ENCODE data around the gene VPS13D.
"Not testable (repeated sequence)": the region's sequence is repeated elsewhere in the genome, so short reads cannot be mapped to it uniquely, and the experiment has no call there.

Gene VPS13D

DNA sequence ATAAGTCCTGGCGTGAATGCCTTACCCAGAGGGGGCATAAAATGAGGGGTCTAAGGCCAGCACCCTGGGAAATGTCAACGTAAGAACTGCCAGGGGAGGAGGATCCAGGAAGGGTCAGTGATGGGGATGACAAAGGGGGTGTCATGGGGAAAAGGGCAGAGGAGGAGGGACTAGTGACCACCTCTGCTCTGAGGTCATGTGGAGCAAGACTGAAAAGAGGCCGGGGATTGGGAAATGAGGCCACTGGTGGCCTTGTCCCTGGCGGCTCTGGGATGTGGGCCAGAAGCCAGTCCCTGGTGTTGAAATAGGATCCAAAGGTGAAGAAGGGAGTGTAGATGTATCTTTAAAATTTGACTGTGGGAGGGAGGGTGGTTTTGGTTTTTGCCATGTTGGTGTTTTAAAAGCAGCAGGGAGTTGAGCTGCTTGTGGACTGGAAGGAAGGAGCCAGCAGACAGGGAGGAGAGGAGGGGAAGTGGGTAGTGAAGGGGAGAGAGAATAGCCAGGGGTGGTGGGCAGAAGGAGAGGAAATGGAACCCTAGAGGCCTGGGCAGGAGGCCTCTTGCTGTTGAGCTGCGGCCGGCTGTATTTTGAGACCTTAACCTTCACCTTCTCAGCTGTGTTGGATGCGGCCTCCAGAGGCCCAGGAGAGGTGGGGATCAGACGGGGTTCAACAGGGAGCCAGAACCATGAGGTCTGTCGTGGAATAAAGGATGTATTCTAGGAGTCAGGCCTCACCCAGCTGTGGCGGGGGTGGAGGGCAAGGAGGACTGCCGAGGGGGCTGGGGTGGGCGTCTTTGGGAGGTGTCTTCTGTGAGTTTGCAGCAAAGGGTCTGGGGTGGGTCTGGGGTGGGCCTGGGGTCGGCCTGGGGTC lies 295.7 kb downstream of the VPS13D start:
- DNase-seq: no peak

DNA sequence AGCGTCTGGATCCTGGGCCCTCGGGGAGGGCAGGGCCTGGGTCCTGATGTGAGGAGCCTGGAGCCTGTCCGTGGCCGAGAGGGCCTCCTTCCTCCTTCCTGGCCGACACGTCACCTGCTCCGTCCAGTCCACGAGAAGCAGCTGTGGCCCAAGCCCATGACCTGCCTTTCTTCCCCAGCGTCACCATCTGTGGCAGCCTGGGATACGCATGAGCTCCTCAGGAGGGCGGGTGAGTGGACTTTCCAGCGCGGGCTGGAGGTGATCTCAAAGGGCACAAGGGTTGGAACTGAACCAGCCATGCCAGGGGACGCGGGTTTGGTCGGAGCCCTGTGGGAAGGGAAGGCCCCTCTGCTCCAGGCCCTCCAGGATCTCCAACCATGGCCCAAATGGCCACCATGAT lies 297.7 kb downstream of the VPS13D start:
- DNase-seq: no peak

- no peak for DNase-seq
Measured at GRCh38 chr1:12528021-12528852, 298.4 kb downstream of the VPS13D start.

DNA sequence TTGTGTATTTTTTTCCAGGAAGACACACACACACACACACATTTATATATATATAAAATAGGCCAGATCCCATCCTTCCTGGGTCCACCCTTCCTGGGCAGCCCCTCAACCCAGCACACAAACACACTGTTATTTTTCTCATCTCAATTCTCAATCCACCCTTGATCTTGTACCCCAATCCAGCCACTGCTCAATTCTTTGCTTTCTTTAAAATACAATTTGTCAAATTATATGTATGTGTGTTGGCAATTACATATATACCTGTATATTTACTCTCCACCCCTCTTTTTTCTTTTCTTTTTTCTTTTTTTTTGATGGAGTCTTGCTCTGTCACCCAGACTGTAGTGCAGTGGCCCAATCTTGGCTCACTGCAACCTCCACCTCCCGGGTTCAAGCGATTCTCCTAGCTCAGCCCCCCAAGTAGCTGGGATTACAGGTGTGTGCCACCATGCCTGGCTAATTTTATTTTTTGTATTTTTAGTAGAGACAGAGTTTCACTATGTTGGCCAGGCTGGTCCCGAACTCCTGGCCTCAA lies 299.9 kb downstream of the VPS13D start:
- DNase-seq: no peak

- no peak for DNase-seq
Measured at GRCh38 chr1:12530462-12531178, 300.8 kb downstream of the VPS13D start.

DNA sequence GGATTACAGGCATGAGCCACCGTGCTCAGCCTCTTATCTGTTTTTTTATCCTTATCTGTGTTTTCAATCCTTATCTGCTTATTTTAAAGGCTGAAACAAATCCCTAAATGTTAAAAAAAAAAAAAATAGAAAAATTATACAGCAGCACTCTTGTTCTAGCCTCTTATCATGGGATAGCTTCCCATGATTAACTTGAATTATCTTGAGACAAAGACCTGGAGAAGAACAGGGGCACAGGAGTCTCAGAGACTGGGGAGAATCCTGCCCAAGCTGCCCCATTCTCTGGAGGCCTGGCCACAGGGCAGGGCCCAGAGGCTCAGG lies 301.3 kb downstream of the VPS13D start:
- no peak for DNase-seq

DNA sequence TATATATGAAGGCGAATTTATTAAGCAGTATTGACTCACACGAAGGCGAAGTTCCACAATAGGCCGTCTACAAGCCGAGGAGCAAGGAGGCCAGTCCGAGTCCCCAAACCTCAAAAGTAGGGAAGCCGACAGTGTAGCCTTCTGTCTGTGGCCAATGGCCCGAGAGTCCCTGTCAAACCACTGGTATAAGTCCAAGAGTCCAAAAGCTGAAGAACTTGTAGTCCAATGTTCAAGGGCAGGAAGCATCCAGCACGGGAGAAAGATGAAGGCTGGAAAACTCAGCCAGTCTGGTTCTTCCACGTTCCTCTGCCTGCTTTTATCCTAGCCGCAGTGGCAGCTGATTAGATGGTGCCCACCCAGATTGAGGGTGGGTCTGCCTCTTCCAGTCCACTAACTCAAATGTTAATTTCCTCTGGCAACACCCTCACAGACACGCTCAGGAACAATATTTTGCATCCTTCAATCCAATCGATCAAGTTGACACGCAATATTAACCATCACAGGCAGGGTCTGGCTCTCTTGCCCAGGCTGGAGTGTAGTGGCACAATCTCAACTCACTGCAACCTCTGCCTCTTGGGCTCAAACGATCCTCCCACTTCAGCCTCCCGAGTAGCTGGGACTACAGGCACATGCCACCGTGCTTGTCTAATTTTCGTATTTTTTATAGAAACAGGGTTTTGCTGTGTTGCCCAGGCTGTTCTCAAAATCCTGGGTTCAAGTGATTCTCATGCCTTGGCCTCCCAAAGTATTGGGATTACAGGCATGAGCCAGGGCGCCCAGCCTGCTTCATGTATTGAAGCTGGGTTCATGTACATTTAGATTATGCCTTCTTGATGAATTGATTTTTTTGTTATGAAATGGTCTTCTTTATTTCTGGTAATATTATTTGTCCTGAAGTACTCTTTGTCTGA lies 302.8 kb downstream of the VPS13D start:
- no peak for DNase-seq

- DNase-seq: no peak
Measured at GRCh38 chr1:12536023-12536639, 306.3 kb downstream of the VPS13D start.

GRCh38 chr1:12537294-12537693 lies 307.5 kb downstream of the VPS13D start:
- DNase-seq: no peak

GRCh38 chr1:12537906-12538461 lies 308.2 kb downstream of the VPS13D start:
- DNase-seq: no peak

DNA sequence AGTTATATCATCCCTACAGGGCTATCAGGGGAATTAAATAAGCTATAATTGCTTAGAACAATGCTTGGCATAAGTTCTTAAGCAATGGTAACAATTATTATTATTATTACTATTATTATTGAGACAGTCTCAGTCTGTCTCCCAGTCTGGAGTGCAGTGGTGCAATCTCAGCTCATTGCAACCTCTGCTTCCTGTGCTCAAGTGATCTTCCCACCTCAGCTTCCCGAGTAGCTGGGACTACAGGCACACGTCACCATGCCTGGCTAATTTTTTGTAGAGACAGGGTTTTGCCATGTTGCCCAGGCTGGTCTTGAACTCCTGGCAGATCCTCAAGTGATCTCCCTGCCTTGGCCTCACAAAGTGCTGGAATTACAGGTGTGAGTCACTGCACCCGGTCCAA lies 308.7 kb downstream of the VPS13D start:
- DNase-seq: not testable (repeated sequence)

- DNase-seq: no peak
Measured at GRCh38 chr1:12539320-12539704, 309.5 kb downstream of the VPS13D start.

- no peak for DNase-seq
Measured at GRCh38 chr1:12539705-12540579, 310.1 kb downstream of the VPS13D start.

DNA sequence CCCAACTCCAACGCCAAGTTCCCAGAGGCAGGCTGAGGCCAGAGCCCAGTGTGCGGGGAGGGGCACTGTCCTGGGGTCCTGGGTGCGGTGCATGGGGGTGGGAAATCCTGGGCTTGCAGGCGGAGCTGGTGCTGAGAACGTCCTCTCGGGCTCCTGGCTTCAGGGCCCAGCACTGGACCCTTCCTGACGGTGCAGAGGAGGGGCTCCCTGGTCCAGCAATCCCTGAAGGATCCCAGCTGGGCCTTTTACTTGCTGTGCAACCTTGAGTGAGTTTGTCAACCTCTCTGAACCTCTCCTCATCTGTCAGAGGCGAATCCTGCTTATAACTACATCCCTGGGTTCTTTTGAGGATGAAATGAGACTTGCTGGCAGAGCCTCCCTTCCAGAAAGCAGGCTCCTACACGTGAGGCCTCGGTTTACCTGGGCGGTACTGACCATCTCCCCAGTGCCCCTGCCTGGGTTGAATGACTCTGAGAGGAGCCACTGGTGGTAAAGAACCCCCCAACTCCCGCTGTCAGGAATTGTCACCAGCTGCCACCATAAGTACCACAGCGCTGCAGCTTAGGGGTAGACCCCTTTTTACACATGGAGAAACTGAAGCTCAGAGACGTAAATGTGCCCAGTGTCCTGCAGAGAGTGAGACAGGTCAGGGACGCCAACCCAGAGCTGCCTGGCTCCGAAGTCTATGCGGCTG lies 310.9 kb downstream of the VPS13D start:
- DNase-seq: no peak

GRCh38 chr1:12541274-12542137 lies 311.7 kb downstream of the VPS13D start:
- DNase-seq: no peak

- no peak for DNase-seq
Measured at GRCh38 chr1:12542138-12542465, 312.3 kb downstream of the VPS13D start.

DNA sequence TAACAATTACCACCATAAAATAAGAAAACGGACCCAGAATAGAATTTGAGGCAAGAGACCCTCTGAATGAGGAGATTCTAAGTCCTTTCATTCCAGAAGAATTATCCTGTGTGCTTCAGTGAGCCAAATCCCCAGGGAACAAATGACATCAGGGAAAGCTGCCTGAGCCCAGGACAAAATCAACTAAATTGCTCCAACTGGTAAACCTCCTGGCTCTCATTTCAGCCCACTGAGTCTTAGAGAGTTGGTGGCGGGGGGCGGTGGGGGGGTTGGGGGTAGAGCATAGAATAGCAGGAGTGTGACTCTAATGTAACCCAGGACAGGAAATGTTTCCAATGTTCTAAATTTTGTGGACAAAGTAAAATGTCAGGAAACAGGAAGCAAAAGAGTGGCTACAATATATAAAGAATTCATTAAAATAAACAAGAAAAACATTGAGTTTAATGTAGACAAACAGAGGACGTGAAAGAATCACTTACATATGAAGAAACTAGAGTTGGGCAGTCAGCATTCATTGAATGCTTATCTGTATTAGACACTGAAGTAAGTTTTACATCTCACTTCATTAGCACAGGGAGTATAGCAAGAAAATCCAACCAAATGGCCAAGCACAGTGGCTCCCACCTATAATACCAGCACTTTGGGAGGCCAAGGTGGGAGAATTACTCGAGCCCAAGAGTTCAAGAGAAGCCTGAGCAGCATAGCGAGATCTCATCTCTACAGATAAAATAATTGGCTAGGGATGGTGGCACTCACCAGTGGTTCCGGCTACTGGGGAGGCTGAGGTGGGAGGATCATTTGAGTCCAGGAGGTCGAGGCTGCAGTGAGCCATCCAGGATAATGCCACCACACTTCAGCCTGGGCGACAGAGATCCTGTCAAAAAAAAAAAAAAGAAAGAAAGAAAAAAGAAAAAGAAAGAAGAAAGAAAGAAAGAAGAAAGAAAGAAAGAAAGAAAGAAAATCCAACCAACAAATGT lies 313.1 kb downstream of the VPS13D start:
- DNase-seq: no peak

GRCh38 chr1:12543740-12544154 lies 313.9 kb downstream of the VPS13D start:
- no peak for DNase-seq

All from CD4-positive, alpha-beta T cell treated with Interleukin-17A for 1 hour (primary cell).